AG09319 (cell line): ENCODE measurements around the gene EPS8L2.

Experiments used
- DNase-seq: peaks from one replicate; pipeline ENCODE4 v3.0.0-alpha.2; 2010; ENCODE audit warnings: low read depth; ENCODE audit errors: extremely low read depth
- CTCF ChIP-seq: IDR thresholded peaks from 2 replicates; pipeline ENCODE4 v1.5.1; 2011; ENCODE audit warnings: low read depth, mild to moderate bottlenecking, inconsistent platforms, low read length, moderate library complexity

The EPS8L2 gene

GRCh38 chr11:705646-706438, at the start of gene EPS8L2:
Gene EPS8L2 (plus strand): TSS chr11:706231. CDS start chr11:709408, 3,177 bp downstream.
- no peak for TF ChIP-seq CTCF
- DNase-seq, result no peak

- DNase-seq, result no peak
- no peak for TF ChIP-seq CTCF
These were observed 49.6 kb upstream of the EPS8L2 start for GRCh38 chr11:656426-656825.

DNA sequence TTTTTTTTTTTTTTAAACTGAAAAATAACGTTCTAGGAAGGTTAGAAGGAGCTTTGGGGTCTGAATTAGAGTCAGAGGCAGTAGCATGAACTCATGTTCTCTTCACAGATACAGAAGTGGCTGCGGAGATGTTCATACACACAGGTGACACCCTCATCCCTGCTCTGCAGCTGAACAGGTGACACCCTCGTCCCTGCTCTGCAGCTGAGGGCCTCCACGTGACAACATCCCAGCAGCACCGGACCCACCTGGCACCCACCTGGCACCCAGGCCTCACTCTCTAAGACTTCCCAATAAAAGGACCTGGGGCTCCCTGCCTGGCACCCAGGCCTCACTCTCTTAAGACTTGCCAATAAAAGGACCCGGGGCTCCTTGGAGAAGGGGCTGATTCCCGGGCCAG, 49.2 kb upstream of the EPS8L2 start:
- TF ChIP-seq CTCF, result no peak
- DNase-seq, result no peak

DNA sequence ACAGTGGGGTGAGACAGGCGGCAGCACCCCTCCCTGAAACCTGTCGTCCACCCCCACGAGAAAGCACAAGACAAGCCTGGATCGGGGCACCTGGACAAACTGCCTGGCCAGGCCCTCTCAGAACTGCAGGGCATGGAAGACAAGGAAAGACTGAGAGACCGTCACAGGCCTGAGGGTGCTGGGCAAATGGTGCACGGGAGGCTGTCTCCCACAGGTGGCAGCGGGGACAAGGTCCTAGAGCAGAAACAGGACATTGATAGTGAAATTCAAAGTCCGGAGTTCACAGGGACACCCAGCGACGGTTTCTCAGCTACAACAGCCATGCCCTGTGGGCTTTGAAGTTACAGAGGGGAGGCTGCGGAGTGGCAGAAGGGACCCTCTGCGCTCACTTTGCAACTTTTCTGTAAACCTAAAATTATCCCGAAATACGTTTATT, 48.3 kb upstream of the EPS8L2 start:
- DNase-seq, result no peak
- no peak for TF ChIP-seq CTCF

DNA sequence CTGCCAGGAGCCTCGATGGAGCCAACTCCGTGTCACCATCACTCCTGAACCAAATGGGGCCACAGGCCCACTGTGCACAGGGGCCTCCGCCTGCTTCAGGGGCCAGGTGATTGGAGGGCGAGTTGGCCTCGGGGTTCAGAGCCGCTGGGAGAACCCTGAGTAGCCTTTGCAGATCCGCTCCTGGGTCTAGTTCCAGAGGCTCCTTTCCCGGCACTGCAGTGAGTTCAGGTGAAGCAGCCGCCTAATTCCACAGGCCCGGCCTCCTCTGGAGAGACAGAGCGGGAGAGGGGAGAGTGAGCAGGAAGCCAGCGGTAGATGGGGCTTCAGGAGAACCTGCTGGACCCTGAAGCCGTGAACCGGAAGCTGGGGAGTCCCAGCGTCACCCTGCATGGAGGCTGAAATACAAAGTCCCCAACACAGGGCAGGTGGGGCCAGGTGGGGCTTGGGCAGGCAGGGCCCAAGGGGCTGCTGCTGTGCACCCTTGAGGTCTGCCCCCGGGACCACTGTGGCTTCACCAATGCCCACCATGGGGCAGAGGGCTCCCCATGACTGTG, 46.4 kb upstream of the EPS8L2 start:
- no peak for TF ChIP-seq CTCF
- no peak for DNase-seq

GRCh38 chr11:660281-660680, 45.8 kb upstream of the EPS8L2 start:
- no peak for DNase-seq
- TF ChIP-seq CTCF, result no peak

DNA sequence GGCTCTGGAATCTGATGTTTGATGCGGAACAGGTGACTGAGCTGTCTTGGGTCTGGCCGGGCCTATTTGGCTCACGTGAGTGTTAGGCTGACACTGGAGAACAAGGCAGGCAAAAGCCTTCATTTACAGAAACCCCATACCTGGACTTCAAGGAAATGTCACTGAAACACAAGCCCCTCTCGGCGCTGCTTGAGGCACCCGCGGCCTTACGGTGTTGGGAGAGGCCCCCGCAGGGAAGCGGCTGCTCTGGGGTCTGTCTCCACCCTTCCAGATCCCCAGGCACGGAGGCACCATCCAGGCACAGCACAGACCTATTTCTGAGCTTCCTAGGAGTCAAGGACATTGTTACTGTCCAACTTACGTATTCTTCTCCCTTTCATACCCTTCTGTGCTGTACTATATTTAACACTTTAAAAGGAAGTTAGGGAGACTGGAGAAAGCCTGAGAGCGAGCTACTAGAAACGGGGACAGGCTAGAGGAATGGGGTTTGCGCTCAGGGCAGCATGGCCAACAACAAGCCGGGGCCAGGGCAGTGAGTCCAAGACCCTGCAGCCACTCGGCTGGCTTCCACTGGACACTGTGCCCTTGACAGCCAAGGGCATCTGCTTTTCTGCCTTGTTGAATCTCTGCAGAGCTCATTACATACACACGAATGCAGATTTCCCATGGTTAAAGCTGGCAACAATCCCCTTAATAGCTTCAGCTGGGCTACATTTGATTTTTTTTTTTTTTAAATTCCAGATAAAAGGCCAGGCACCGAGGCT, 45.2 kb upstream of the EPS8L2 start:
- DNase-seq, result no peak
- TF ChIP-seq CTCF, result no peak
